GM21529 (cell line): ENCODE results near the gene TPST1.
"Not testable (repeated sequence)": the region's sequence is repeated elsewhere in the genome, so short reads cannot be mapped to it uniquely, and the experiment has no call there.

Experiments used
- ATAC-seq: cut with Tn5 transposase; IDR thresholded peaks from one replicate; pipeline ENCODE4 v1.9.1; 2021; ENCODE audit not compliant: unreplicated experiment

The TPST1 gene

GRCh38 chr7:66204822-66205740, at the start of gene TPST1:
Gene TPST1, plus strand, starts transcription at chr7:66205334. Its CDS starts 35,092 bp downstream, at chr7:66240426.
- peak; percentile 93 for ATAC-seq

GRCh38 chr7:66156035-66156434, 49.1 kb upstream of the TPST1 start:
- ATAC-seq = not testable (repeated sequence)

DNA sequence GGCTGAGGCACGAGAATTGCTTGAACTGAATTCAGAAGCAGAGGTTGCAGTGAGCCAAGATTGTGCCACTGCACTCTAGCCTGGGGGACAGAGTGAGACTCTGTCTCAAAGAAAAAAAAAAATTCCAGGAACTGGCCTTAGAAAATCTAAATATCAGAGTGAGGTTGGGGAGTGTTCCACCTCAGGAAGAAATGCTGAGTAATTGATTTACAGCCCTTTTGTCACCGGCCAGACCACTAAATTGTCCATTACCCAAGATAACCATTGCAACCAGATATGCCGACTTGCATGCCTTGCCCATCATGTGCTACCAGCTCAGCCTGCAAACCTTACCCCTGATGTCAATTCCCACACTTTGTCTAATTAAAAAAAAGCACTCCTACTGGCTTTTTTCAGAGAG, 48.1 kb upstream of the TPST1 start:
- ATAC-seq = no peak

- ATAC-seq = no peak
Measured at GRCh38 chr7:66162622-66163021, 42.5 kb upstream of the TPST1 start.

- no peak for ATAC-seq
Measured at GRCh38 chr7:66163186-66163610, 41.9 kb upstream of the TPST1 start.

DNA sequence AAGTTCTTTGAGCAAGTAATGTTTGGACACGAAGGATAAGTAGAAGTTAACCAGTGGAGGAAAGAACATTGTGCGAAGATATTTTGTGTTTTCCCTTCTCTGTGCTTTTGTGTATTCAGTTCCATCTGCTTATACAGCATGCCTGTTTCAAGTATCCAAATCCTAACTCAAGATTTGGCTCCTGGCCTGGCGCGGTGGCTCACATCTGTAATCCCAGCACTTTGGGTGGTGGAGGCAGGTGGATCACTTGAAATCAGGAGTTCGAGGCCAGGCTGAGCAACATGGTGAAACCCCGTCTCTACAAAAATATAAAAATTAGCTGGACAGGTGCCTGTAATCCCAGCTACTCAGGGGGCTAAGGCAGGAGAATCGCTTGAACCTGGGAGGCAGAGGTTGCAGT, 40.8 kb upstream of the TPST1 start:
- ATAC-seq = no peak

GRCh38 chr7:66167773-66168387, 37.3 kb upstream of the TPST1 start:
- ATAC-seq = no peak

- no peak for ATAC-seq
Measured at GRCh38 chr7:66169616-66170015, 35.5 kb upstream of the TPST1 start.

DNA sequence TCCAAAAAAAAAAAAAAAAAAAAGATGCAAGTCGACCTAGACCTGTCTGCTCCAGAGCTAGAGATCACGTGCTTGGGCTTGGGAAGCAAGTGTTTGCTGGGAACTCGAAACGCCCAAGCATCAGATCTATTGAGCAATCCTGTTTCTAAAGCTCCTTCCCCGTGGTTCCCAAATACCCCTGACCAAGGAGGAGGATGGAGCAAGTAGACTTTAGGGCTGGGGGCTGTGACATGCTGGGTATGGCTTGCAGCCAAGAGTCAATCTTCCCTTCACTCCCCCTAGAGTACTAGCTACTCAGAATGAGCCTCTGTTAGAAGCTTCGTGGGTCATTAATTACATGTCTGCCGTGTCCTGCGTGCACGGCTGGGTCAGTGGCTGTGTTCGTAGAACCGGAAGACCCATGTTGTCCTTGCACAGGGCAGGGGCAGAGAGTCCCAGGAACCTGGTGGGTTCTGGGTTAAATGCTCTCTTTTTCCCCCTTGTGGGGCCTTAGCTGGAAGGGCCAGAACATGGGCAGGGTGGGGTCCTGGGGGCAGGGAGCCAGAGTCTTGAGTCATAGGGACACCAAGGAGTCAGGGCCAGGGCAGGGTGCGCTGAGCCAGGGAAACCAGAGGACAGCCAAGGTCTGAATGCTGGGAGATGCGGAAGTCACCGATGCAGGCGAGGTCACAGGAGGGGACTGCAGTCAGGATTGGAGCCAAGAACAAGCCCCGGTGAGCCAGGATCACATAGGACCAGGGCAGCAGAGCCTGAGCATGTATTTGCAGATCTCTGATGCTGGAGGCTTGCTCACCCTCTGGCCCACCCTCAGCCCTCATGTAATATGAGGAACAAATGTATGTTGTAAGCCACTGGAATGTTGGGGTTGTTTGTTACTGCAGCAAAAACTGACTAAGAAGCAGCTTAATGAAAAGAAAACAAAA, 34.6 kb upstream of the TPST1 start:
- no peak for ATAC-seq

- not testable (repeated sequence) for ATAC-seq
Measured at GRCh38 chr7:66172536-66173401, 32.4 kb upstream of the TPST1 start.

DNA sequence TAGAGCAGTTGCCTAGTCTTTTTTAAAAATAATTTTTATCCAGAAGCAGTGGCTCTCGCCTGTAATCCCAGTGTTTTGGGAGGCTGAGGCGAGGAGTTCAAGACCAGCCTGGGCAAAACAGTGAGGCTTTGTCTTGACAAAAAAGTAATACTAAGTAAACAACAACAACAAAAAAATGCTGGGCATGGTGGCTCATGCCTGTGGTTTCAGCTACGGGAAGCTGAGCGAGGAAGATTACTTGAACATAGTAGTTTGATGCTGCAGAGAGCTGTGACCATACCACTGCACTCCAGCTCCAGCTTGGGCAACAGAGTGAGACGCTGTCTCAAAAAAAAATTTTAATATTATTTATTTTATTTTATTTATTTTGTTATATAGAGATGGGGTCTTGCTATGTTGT, 31.3 kb upstream of the TPST1 start:
- no peak for ATAC-seq

DNA sequence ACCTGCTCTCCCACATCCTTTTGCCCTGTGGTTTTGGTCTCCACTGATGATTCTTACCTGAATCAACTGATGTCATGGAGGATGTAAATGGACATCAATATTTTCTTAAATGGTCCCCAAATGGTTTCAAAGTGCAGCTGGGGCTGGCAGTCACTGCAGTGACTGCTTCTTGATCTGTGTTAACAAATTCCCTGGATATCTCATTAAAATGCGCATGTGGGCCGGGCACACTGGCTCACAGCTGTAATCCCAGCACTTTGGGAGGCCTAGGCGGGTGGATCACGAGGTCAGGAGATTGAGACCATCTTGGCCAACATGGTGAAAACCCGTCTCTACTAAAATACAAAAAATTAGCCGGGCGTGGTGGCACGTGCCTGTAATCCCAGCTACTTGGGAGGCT, 30.1 kb upstream of the TPST1 start:
- not testable (repeated sequence) for ATAC-seq

GRCh38 chr7:66176914-66177313, 28.2 kb upstream of the TPST1 start:
- ATAC-seq = no peak

DNA sequence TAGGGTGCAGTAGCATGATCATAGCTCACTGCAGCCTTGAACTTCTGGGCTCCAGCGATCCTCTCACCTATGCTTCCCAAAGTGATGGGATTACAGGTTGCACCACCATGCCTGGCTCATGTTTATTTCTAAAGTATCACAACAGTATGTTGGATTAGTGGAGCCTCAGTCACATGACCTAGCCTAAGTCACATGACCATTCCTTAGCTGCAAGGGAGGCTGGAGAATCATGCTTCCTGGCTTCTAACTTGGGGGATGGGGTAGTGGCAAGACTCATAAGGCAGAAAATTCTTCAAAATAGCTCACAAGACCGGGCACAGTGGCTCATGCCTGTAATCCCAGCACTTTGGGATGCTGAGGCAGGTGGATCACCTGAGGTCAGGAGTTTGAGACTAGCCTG, 26.9 kb upstream of the TPST1 start:
- ATAC-seq = no peak

- no peak for ATAC-seq
Measured at GRCh38 chr7:66181329-66181728, 23.8 kb upstream of the TPST1 start.

GRCh38 chr7:66181845-66182244, 23.3 kb upstream of the TPST1 start:
- no peak for ATAC-seq

DNA sequence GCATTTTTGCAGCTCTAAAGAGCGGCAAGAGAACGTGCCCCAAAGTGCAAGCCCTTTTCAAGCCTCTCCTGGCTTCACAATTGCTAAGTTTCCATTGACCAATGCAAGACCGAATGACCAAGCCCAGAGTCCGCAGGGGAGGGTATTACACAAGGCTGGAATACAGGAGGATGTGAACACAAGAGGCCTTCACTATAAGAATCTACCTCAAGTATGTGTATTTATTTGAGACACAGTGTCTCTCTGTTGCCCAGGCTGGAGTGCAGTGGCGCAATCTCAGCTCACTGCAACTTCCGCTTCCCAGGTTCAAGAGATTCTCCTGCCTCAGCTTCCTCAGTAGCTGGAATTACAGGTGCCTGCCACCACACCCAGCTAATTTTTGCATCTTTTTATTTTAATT, 22.2 kb upstream of the TPST1 start:
- ATAC-seq = no peak

GRCh38 chr7:66183700-66184099, 21.4 kb upstream of the TPST1 start:
- ATAC-seq = no peak

DNA sequence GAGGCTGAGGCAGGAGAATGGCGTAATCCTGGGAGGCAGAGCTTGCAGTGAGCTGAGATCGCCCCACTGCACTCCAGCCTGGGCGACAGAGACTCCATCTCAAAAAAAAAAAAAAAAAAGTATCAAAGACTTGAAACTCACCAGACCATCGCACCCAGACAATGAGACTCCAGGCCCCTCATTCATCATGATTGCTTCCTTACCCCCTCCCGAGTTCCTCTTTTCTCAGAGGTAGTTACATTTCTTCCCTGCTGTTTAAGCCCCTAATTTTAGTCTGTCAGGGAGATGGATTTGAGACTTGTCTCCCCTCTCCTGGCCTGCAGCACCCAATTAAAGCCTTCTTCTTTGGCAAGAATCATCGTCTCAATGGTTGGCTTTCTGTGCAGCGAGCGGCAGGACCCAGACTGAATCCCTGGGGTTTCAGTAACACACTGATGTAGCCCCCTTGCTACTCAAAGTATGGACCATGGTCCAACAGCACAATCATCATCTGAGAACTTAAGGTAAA, 19.4 kb upstream of the TPST1 start:
- ATAC-seq = no peak

- no peak for ATAC-seq
Measured at GRCh38 chr7:66186991-66187390, 18.1 kb upstream of the TPST1 start.
